Liver (tissue), 9 donors: ENCODE measurements around the gene GTF2F2. TPM values are rescaled to one million over a fixed set of nuclear protein-coding genes. Genes with fewer than 3 reads are reported as not detected.

Experiments used
- DNase-seq: peaks from one replicate; pipeline ENCODE4 v3.0.0-alpha.2; 2017; ENCODE audit warnings: low spot score
- H3K27ac ChIP-seq, 2 donors: one replicate each; pipeline ENCODE4 v1.7.0; 2013; ENCODE audit warnings: inconsistent platforms in 2 of 2, low read length in 2 of 2, control low read depth in 1 of 2, low read depth in 1 of 2, mild to moderate bottlenecking in 1 of 2
- H3K27me3 ChIP-seq, 4 donors: one replicate each; pipeline versions ENCODE4 v1.6.1 to v1.7.0; 2013; ENCODE audit warnings: low read length in 3 of 4, inconsistent platforms in 1 of 4, mild to moderate bottlenecking in 1 of 4, moderate library complexity in 1 of 4; ENCODE audit not compliant: control insufficient read depth in 4 of 4, insufficient read depth in 4 of 4
- H3K36me3 ChIP-seq, 4 donors: one replicate each; pipeline versions ENCODE4 v1.6.1 to v1.7.0; 2013; ENCODE audit warnings: low read length in 3 of 4, mild to moderate bottlenecking in 3 of 4, low read depth in 1 of 4, moderate library complexity in 1 of 4; ENCODE audit not compliant: control insufficient read depth in 4 of 4, insufficient read depth in 3 of 4
- H3K4me1 ChIP-seq, 4 donors: one replicate each; pipeline versions ENCODE4 v1.6.1 to v1.7.0; 2013; ENCODE audit warnings: low read length in 3 of 4, mild to moderate bottlenecking in 3 of 4, moderate library complexity in 1 of 4; ENCODE audit not compliant: control insufficient read depth in 4 of 4, insufficient read depth in 4 of 4
- H3K4me3 ChIP-seq, 3 donors: one replicate each; pipeline versions ENCODE4 v1.6.1 to v1.7.0; 2013; ENCODE audit warnings: low read length in 3 of 3, control low read depth in 1 of 3, low read depth in 1 of 3, mild to moderate bottlenecking in 1 of 3
- H3K9ac ChIP-seq, 2 donors: one replicate each; pipeline ENCODE4 v1.7.0; 2013; ENCODE audit warnings: low read length in 2 of 2, mild to moderate bottlenecking in 2 of 2, moderate library complexity in 2 of 2, control low read depth in 1 of 2, low read depth in 1 of 2
- H3K9me3 ChIP-seq, 4 donors: one replicate each; pipeline versions ENCODE4 v1.6.1 to v1.7.0; 2013; ENCODE audit warnings: low read length in 3 of 4; ENCODE audit not compliant: control insufficient read depth in 4 of 4
- EGR1 ChIP-seq, 2 donors: IDR thresholded peaks; 2 replicates each; pipeline ENCODE4 v1.6.1; 2016 to 2018; ENCODE audit warnings: antibody characterized with exemption in 2 of 2, low read depth in 2 of 2
- FOXA1 ChIP-seq: IDR thresholded peaks from 2 replicates; pipeline ENCODE4 v1.6.1; 2016; ENCODE audit warnings: antibody characterized with exemption
- FOXA2 ChIP-seq: IDR thresholded peaks from 2 replicates; pipeline ENCODE4 v1.6.1; 2016; ENCODE audit warnings: antibody characterized with exemption
- GABPA ChIP-seq, 2 donors: IDR thresholded peaks in 1 of 2; conservative IDR thresholded peaks in 1 of 2; 2 replicates each; pipeline ENCODE4 v1.6.1; 2016; ENCODE audit warnings: antibody characterized with exemption in 2 of 2, mild to moderate bottlenecking in 1 of 2, moderate library complexity in 1 of 2
- HNF4A ChIP-seq, 2 donors: conservative IDR thresholded peaks; 2 replicates each; pipeline ENCODE4 v1.6.1; 2016; ENCODE audit warnings: antibody characterized with exemption in 2 of 2, mild to moderate bottlenecking in 2 of 2
- HNF4G ChIP-seq: IDR thresholded peaks from 2 replicates; pipeline ENCODE4 v1.6.1; 2016; ENCODE audit warnings: antibody characterized with exemption
- JUND ChIP-seq, 2 donors: IDR thresholded peaks; 2 replicates each; pipeline ENCODE4 v1.6.1; 2016; ENCODE audit warnings: antibody characterized with exemption in 2 of 2
- NR2F2 ChIP-seq: IDR thresholded peaks from 2 replicates; pipeline ENCODE4 v1.6.1; 2016; ENCODE audit warnings: antibody characterized with exemption
- RAD21 ChIP-seq, 2 donors: IDR thresholded peaks; 2 replicates each; pipeline ENCODE4 v1.6.1; 2016; ENCODE audit warnings: antibody characterized with exemption in 2 of 2, mild to moderate bottlenecking in 2 of 2
- RXRA ChIP-seq, 2 donors: IDR thresholded peaks; 2 replicates each; pipeline ENCODE4 v1.6.1; 2017 to 2018; ENCODE audit warnings: antibody characterized with exemption in 2 of 2, mild to moderate bottlenecking in 1 of 2
- SP1 ChIP-seq: IDR thresholded peaks from 2 replicates; pipeline ENCODE4 v1.6.1; 2018; ENCODE audit warnings: antibody characterized with exemption, mild to moderate bottlenecking
- TAF1 ChIP-seq: conservative IDR thresholded peaks from 2 replicates; pipeline ENCODE4 v1.6.1; 2016; ENCODE audit warnings: antibody characterized with exemption, mild to moderate bottlenecking
- YY1 ChIP-seq: IDR thresholded peaks from 2 replicates; pipeline ENCODE4 v1.6.1; 2016; ENCODE audit warnings: antibody characterized with exemption, mild to moderate bottlenecking
- WGBS: extraction: QIAGEN DNeasy Blood & Tissue Kit; methylation state at CpG from one replicate; pipeline ENCODE4 v1.1.7; 2013; 5-methylcytosine and 5-hydroxymethylcytosine counted together
- polyA plus RNA-seq, 2 donors: library from polyadenylated mRNA; stranded (reverse) in 1 of 2; unstranded in 1 of 2; fragments of 200-250 nt in 1 of 2; fragments of >200 nt in 1 of 2; fragmentation: Nextera tagmentation in 1 of 2; extraction: Ambion mirVana in 1 of 2; gene quantifications; one replicate each; pipeline versions ENCODE4 v1.2.1 to v1.2.3, GENCODE V29; 2013 to 2015
- total RNA-seq, 2 donors: library from RNA; depleted of rRNA; stranded (reverse); fragments of >200 nt; gene quantifications; one replicate each; pipeline ENCODE4 v1.2.3, GENCODE V29; 2014
- TF ChIP-seq, protein P1 (sequence below): IDR thresholded peaks from 2 replicates; pipeline ENCODE4 v1.6.1; 2016; ENCODE audit warnings: antibody characterized with exemption
- TF ChIP-seq, protein P2 (sequence below): IDR thresholded peaks from 2 replicates; pipeline ENCODE4 v1.6.1; 2016; ENCODE audit warnings: antibody characterized with exemption
- TF ChIP-seq, protein P3 (sequence below): IDR thresholded peaks from 2 replicates; pipeline ENCODE4 v1.6.1; 2016; ENCODE audit warnings: antibody characterized with exemption, mild to moderate bottlenecking
- TF ChIP-seq, protein P4 (sequence below): IDR thresholded peaks from 2 replicates; pipeline ENCODE4 v1.6.1; 2016; ENCODE audit warnings: antibody characterized with exemption
- TF ChIP-seq, protein P5 (sequence below): fragments of 150-350 bp; IDR thresholded peaks from 2 replicates; pipeline ENCODE4 v1.5.1; 2017; ENCODE audit warnings: improper control_type of control experiment, low read depth, low read length; ENCODE audit not compliant: missing input control
- donor health status: healthy.
- donor health status: healthy.
- donor health status: healthy.
- donor health status: healthy.
- donor health status: healthy.

GTF2F2 gene
- total and polyA plus RNA-seq, 4 donors, result 6.0 to 8.5 (median 7.3) TPM

DNA sequence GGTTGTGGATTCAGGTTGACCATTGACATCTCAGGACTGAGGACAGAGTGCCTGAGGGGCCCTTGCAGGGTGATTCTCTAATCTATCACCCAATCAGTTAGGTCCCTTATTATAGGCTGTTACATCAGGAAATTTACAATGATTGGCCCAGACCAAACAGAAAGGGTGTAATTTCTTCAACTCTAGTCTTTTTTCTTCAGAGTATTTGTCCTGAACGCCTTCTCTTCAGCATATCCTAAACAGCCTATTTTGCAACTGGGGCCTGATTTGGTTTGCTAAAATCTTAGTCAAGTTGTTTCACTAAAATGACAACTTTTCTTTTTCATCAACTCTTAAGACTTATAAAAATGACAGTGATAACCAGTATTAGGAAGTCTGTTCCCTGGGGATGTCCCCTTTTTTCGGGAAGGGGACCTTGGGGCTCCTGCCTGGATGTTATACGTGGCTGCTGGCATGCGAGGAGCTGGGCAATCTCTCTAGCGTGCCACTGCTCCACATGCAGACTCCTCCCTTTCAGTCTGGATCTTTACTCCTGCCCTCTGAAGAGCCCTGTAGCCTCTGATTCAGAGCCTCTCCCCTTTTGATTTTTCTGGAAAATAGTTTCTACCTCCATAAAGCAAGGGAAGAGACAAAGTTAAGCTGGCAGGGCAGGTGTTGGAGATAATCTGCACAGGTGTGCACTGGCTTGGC lies 19.6 kb upstream of the GTF2F2 start:
- DNase-seq, result no peak
- no peaks in the 10 kb centered on the region for H3K36me3 ChIP-seq
- 95% methylated on average over 5 of the region's 5 CpGs for WGBS
- no peak overlapping the region for H3K4me3 ChIP-seq
- H3K27ac ChIP-seq, result no peak overlapping the region
- no peaks in the 10 kb centered on the region for H3K4me1 ChIP-seq
- H3K9me3 ChIP-seq, result no peaks in the 10 kb centered on the region
- H3K27me3 ChIP-seq, result no peaks in the 10 kb centered on the region
- H3K9ac ChIP-seq, result no peak overlapping the region
- TF ChIP-seq GABPA (IDR thresholded peaks at IDR 0.05 in 1 of 2, conservative IDR thresholded peaks at IDR 0.05 in 1 of 2), result no peak
- TF ChIP-seq, protein P1, sequence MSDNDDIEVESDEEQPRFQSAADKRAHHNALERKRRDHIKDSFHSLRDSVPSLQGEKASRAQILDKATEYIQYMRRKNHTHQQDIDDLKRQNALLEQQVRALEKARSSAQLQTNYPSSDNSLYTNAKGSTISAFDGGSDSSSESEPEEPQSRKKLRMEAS, result no peak
- TF ChIP-seq FOXA1, result no peak
- no peak for TF ChIP-seq FOXA2
- TF ChIP-seq RXRA (IDR thresholded peaks at IDR 0.05), result no peak
- no peak for TF ChIP-seq JUND (IDR thresholded peaks at IDR 0.05)
- TF ChIP-seq, protein P2, sequence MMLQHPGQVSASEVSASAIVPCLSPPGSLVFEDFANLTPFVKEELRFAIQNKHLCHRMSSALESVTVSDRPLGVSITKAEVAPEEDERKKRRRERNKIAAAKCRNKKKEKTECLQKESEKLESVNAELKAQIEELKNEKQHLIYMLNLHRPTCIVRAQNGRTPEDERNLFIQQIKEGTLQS, result no peak
- TF ChIP-seq, protein P3, sequence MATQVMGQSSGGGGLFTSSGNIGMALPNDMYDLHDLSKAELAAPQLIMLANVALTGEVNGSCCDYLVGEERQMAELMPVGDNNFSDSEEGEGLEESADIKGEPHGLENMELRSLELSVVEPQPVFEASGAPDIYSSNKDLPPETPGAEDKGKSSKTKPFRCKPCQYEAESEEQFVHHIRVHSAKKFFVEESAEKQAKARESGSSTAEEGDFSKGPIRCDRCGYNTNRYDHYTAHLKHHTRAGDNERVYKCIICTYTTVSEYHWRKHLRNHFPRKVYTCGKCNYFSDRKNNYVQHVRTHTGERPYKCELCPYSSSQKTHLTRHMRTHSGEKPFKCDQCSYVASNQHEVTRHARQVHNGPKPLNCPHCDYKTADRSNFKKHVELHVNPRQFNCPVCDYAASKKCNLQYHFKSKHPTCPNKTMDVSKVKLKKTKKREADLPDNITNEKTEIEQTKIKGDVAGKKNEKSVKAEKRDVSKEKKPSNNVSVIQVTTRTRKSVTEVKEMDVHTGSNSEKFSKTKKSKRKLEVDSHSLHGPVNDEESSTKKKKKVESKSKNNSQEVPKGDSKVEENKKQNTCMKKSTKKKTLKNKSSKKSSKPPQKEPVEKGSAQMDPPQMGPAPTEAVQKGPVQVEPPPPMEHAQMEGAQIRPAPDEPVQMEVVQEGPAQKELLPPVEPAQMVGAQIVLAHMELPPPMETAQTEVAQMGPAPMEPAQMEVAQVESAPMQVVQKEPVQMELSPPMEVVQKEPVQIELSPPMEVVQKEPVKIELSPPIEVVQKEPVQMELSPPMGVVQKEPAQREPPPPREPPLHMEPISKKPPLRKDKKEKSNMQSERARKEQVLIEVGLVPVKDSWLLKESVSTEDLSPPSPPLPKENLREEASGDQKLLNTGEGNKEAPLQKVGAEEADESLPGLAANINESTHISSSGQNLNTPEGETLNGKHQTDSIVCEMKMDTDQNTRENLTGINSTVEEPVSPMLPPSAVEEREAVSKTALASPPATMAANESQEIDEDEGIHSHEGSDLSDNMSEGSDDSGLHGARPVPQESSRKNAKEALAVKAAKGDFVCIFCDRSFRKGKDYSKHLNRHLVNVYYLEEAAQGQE, result no peak
- no peak for TF ChIP-seq RAD21 (IDR thresholded peaks at IDR 0.05)
- no peak for TF ChIP-seq SP1
- no peak for TF ChIP-seq EGR1 (IDR thresholded peaks at IDR 0.05; ENCODE audit: low read depth in 2 of 2)

DNA sequence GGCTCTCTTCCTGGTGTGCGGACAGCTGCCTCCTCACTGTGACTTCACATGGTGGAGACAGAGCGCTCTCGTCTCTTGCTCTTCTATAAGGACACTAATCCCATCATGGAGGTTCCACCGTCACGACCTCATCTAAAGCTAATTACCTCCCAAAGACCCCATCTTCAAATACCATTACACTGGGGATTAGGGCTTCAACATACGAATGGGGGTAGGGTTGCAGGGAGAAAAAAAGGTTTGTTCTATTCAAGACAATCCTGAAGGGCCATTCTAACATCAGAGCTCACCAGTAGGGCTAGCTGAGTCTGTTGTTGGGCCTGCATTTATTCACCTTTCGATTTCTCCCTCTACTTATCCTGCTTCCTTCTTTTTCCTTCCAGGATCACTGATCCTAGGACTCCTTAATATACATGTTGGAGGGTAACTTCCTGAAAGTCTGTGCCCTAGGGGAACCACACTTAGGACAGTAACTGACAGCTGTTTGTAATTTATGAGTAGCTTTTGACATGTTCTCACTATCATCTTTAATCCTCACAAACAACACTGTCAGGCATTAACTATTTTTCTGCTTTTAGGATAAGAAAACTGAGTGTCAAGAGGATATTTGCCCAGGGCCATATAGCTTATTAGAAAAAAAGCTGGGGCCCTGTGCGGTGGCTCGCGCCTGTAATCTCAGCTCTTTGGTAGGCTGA lies 18.8 kb upstream of the GTF2F2 start:
- no peaks in the 10 kb centered on the region for H3K36me3 ChIP-seq
- DNase-seq, result no peak
- H3K9me3 ChIP-seq, result no peaks in the 10 kb centered on the region
- no peaks in the 10 kb centered on the region for H3K4me1 ChIP-seq
- TF ChIP-seq SP1, result no peak
- 93% methylated on average over 10 of the region's 10 CpGs for WGBS
- no peak overlapping the region for H3K4me3 ChIP-seq
- no peaks in the 10 kb centered on the region for H3K27me3 ChIP-seq
- H3K9ac ChIP-seq, result no peak overlapping the region
- no peak overlapping the region for H3K27ac ChIP-seq

DNA sequence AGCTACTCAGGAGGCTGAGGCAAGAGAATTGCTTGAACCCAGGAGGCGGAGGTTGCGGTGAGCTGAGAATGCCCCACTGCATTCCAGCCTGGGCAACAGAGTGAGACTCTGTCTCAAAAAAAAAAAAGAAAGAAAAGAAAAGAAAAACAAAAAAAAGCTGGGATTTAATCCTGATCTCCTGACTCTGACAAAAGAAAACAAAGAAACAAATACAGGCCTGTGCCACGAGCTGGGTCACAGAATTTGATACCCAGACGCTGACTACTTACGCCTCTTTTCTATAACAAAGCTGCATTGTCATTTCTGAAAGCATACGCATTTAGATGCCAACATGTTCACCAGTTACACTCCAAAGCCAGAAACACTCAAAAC lies 18.2 kb upstream of the GTF2F2 start:
- Histone ChIP-seq H3K9me3 (no peaks in the 10 kb centered on the region), H3K9ac (no peak overlapping the region), H3K27me3 (no peaks in the 10 kb centered on the region), H3K4me1 (no peaks in the 10 kb centered on the region), H3K36me3 (no peaks in the 10 kb centered on the region), H3K27ac (no peak overlapping the region), H3K4me3 (no peak overlapping the region)
- no peak for DNase-seq
- 88% methylated on average over 6 of the region's 6 CpGs for WGBS
- TF ChIP-seq, protein P2, result no peak
- no peak for TF ChIP-seq HNF4A (conservative IDR thresholded peaks at IDR 0.05)
- no peak for TF ChIP-seq RAD21 (IDR thresholded peaks at IDR 0.05)
- TF ChIP-seq GABPA (IDR thresholded peaks at IDR 0.05 in 1 of 2, conservative IDR thresholded peaks at IDR 0.05 in 1 of 2), result no peak
- TF ChIP-seq TAF1, result no peak
- no peak for TF ChIP-seq YY1
- TF ChIP-seq, protein P4, sequence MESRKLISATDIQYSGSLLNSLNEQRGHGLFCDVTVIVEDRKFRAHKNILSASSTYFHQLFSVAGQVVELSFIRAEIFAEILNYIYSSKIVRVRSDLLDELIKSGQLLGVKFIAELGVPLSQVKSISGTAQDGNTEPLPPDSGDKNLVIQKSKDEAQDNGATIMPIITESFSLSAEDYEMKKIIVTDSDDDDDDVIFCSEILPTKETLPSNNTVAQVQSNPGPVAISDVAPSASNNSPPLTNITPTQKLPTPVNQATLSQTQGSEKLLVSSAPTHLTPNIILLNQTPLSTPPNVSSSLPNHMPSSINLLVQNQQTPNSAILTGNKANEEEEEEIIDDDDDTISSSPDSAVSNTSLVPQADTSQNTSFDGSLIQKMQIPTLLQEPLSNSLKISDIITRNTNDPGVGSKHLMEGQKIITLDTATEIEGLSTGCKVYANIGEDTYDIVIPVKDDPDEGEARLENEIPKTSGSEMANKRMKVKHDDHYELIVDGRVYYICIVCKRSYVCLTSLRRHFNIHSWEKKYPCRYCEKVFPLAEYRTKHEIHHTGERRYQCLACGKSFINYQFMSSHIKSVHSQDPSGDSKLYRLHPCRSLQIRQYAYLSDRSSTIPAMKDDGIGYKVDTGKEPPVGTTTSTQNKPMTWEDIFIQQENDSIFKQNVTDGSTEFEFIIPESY, result no peak
- TF ChIP-seq, protein P1, result no peak
- TF ChIP-seq JUND (IDR thresholded peaks at IDR 0.05), result no peak
- no peak for TF ChIP-seq SP1
- TF ChIP-seq, protein P5, sequence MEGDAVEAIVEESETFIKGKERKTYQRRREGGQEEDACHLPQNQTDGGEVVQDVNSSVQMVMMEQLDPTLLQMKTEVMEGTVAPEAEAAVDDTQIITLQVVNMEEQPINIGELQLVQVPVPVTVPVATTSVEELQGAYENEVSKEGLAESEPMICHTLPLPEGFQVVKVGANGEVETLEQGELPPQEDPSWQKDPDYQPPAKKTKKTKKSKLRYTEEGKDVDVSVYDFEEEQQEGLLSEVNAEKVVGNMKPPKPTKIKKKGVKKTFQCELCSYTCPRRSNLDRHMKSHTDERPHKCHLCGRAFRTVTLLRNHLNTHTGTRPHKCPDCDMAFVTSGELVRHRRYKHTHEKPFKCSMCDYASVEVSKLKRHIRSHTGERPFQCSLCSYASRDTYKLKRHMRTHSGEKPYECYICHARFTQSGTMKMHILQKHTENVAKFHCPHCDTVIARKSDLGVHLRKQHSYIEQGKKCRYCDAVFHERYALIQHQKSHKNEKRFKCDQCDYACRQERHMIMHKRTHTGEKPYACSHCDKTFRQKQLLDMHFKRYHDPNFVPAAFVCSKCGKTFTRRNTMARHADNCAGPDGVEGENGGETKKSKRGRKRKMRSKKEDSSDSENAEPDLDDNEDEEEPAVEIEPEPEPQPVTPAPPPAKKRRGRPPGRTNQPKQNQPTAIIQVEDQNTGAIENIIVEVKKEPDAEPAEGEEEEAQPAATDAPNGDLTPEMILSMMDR, result no peak
- TF ChIP-seq NR2F2, result no peak
- TF ChIP-seq HNF4G, result no peak
- no peak for TF ChIP-seq RXRA (IDR thresholded peaks at IDR 0.05)
- TF ChIP-seq FOXA1, result no peak
- TF ChIP-seq EGR1 (IDR thresholded peaks at IDR 0.05; ENCODE audit: low read depth in 2 of 2), result no peak
- no peak for TF ChIP-seq FOXA2
